GM12874 (cell line): ENCODE measurements around the gene SH3PXD2B.

Source experiments
- CTCF ChIP-seq: IDR thresholded peaks from 2 replicates; pipeline ENCODE4 v1.5.1; 2011; ENCODE audit warnings: low read depth, mild to moderate bottlenecking, control low read depth, low read length, moderate library complexity; ENCODE audit not compliant: insufficient read depth

The SH3PXD2B gene

GRCh38 chr5:172417130-172417841 lies 37.0 kb downstream of the SH3PXD2B start:
- TF ChIP-seq CTCF: no peak

- no peak for TF ChIP-seq CTCF
These were observed 38.7 kb downstream of the SH3PXD2B start for GRCh38 chr5:172415362-172416275.

- no peak for TF ChIP-seq CTCF
These were observed 39.6 kb downstream of the SH3PXD2B start for GRCh38 chr5:172414531-172415361.

GRCh38 chr5:172413601-172414171 lies 40.6 kb downstream of the SH3PXD2B start:
- no peak for TF ChIP-seq CTCF

- no peak for TF ChIP-seq CTCF
These were observed 41.5 kb downstream of the SH3PXD2B start for GRCh38 chr5:172412724-172413286.

GRCh38 chr5:172411484-172412072 lies 42.7 kb downstream of the SH3PXD2B start:
- no peak for TF ChIP-seq CTCF
